Measurements from ENCODE around the gene EN2.

EN2 gene

GRCh38 chr7:155465761-155466141, 7.8 kb downstream of the EN2 start:
- no peak for DNase-seq

GRCh38 chr7:155466142-155466813, 8.3 kb downstream of the EN2 start:
- no peak for DNase-seq

DNA sequence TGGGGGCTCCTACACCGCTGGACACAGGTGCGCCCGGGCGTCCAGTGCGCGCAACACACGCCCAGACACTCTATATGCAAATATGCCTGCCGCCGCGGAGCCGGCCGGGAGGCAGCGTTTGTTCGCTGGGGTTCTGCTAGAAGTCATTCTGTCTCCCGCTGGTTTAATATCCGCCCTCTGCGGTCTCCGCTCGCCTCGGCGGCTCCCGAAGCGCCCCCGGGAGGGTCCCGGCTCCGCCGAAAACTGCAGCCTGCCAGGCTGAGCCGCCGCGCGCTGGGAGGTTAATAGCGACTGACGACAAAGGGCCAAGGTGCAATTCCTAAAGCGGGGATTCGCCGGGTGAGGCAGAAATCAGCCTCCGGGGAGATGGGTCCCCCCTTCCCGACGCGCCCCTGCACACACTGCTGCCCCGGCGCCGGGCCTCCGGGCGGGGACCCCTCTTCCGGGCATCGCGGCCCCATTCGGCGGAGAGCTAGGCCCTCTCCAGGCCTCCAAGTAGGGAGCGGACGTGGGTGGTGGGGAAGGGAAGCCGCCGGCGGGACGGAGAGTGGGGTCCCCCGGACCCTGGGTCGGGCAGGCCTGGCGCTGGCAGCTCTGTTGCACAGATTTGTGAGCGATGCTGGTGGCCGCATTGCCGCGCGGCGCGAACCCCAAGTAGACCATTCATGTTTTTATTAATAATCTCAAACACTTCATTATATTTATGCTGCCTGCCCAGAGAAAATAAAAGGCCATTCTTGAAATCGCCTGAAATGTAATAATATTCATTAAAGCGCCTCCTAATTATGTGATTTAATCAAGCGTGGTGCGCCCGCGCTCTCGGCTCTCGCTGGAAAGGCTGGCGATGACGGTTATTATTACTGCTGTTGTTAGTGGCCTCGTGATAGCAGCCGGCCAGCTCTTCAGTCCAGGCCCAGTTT, 9.1 kb downstream of the EN2 start:
- no peak for DNase-seq

- no peak for DNase-seq
Observed at GRCh38 chr7:155467846-155468784, 10.2 kb downstream of the EN2 start.

GRCh38 chr7:155468785-155469148, 10.8 kb downstream of the EN2 start:
- no peak for DNase-seq

DNA sequence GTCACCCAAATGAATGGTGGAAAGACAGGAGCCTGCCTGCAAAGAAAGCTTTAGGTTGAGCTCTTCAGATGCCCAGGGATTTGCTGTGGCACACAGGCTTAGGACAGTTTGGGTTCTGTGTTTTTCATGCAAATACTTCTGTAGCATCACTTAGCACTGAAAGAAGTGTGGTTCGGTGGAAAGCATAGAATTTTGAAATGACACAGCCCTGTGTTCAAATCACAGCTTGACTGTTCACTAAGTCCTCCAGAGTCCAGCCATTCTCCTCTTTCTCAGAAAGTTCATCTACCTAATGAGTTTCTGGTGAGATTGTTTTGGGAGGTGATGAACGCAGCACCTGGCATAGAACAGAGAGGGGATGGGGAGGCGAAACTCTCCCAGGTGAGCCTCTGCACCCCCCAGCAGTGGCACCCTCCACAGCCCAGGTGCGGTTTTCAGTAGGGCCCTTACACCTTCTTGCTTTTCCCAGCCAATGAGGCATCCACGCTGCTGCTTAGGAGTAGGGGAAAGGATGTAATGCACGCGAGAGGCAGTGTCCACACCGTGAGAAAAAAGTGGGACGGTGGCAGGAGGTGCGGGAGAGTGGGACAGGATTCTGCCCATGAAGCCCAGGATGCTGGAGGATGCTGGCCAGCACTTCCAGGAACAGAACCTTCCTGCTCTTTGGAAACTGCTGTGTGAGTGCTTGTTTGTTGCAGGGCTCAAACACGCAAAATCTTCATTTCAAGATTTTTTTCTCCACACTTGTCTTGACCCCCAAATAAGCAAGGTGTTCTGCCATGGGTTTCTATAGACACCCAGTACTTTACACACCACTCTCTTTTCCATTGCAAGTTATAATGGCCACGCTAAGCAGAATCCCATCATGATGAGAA, 11.6 kb downstream of the EN2 start:
- DNase-seq: no peak

DNA sequence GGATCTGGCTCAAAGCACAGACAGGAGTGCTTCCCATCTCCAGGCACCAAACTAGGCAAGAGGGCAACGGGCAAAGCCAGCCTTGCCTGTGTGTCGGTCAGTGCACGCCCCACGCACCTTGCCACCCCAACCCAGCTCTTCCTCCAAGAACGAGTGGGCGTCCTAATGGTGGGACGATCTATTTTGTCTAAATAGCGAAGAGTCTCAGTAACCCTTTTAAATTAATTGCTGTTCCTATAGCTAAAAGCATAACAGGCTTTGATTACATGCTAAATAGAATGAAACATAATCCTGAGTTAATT, 12.2 kb downstream of the EN2 start:
- no peak for DNase-seq

DNA sequence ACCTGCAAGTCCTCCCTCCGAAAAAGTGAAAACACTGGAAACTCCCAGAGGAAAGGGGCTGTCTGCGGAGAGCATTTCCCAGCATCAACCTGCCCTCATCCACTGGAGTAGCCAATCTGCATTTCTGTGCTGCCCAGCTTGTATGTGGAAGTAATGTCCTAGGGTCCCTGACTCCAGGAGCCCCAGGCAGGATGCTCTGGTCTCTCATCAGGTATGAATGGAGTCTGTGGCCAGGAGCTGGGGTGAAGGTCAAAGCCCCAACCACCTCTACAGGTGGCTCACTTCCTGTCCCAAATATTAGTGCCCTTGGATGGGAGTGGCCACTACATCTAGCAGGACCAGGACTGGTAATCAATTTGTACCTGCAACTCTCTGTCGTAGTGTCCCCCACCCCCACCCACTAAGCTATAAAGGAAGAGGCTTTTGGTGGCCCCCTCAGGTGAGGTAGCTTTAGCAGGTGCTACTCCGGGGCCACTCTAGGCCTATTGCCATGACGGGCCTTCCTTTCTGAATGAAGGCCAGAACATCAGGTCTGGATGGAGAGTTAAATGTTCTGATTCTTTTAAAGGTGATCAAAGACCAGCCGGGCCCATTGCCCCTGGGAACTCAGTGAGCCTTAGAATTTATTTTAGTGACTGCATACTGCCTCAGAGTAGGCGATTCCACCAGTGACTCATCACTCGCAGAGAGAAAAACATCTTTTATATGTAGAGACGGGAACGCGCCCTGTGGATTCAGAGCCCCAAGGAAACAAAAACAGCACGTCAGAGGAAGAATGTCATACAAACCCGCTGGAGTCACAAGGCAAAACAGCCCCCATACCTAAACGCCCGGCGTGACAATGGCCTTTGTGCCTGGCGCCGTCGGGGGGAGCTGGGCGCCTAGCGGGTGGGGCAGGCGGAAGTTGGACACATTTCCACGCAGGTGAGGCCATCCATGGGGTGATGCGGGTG, 13.0 kb downstream of the EN2 start:
- no peak for DNase-seq

GRCh38 chr7:155471718-155472117, 13.8 kb downstream of the EN2 start:
- DNase-seq: no peak

GRCh38 chr7:155477476-155477875, 19.5 kb downstream of the EN2 start:
- no peak for DNase-seq

DNA sequence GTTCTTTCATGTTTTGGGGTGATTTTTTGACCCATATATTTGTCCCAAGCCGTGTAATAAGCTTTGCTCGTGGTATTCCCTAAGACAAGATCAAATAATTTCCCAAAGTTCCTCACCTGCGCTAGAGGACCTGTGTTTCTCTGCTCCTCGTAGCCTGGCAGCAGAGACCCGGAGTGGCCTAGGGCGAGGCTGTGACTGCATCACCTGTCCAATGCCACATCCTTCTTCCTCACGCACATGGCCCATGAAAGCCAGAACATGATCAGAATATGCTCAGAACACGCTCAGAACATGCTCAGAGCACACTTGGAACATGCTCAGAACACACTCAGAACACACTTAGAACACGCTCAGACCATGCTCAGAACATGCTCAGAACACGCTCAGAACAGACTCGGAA, 23.8 kb downstream of the EN2 start:
- DNase-seq: no peak

GRCh38 chr7:155482511-155483183, 24.7 kb downstream of the EN2 start:
- DNase-seq: no peak

DNA sequence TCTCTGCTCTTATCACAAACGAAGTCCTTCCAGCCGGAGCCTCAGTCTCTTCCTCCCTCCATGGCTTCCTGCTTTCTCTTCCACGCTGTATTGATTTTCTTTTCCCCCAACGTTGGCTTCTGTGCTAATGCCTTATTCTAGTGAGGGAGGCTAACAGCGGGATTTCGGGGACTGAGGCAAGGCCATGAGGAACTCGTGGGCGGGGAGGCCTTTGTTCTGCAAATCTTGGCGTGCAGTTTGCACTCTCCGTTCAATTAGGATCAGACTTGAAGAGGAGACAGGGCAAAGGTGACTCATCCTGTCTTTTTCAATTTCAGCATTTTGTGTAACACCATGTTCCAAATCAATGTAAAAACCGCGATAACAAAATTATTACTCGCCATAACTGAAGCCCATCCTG, 25.3 kb downstream of the EN2 start:
- no peak for DNase-seq

- DNase-seq: no peak
Observed at GRCh38 chr7:155483868-155484325, 26.0 kb downstream of the EN2 start.

- DNase-seq: no peak
Observed at GRCh38 chr7:155484483-155485399, 26.8 kb downstream of the EN2 start.

DNA sequence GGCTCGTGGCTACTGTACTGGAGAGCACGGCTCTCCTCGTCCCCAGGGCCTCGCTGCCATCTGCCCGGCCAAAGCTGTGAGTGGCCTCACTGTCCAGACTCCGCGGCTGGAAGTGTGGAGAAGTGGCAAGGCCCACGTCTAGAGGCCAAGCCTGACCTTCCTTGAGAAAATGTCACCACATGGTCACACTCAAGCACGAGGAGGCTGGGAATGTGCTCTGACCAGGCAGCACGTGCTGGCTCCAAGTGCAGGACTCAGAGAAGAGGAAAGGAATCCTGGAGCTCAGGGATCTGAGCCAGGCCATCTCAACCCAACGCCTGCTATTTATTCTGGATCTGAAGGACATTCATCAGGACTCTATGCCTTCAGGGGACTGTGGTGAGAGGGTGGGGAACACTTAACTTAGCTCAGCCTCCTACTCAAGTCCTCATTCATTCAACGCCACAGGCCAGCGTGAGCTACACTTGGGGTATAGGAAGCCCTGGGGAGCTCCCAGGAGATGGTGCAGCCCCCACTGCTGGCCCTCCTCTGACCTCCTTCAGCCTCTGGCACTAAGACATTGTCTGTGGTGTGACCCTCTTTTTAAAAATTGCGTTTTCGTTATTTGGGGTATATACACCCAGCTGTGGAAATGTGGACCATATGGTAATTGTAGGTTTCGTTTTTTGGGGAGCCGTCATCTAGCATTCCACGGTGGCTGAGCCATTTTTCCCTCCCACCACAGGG, 29.0 kb downstream of the EN2 start:
- no peak for DNase-seq

DNA sequence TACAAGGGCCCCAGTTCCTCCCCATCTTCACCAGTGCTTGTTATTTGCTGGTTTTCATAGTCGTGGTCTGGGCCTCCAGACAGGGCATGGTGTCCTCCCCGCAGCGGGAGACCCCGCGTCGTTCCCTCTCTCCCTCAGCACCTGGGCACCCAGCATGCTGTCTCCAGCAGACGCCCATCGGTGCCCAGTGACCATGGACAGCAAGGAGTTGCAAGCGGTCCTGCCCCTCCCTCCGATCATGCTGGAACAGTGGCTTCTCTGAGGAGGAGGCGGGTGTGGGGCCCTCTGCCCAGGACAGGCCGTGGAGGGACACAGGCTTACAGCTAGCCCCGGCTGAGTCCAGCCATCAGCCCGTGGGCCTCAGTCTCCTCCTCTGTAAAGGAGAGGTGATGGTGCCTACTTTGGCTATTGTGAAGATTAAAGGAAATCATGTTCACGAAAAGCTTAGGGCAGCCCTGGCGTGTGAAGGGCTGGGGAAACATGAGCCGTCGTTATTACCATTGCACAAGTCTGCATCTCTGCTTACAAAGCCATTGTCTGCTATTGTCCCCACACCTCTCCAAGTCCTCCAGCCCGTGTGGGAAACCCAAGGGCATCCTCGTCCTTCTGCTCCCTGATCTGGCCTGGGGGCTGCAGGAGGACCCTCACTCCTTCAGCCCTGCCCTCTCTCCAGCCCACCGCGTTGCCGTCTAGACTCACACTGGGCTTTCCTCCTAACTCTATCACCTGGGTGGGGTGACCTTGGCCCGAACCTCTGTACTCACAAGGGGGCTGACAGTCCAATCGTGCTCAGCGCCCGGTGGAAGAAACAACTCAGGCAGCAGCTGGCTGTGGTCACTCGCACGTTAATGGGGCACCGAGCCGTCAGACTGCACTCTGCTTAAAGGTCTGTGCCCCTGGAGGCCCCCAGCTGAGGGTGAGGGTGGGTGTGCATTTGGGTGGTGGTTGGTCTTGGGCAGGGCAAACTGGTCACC, 29.9 kb downstream of the EN2 start:
- no peak for DNase-seq

Measured in activated CD8-positive, alpha-beta memory T cell treated with anti-CD3 and anti-CD28 coated beads, Interleukin-2, amount 50 U/mL, for 4 hours (primary cell).